HEK293T (cell line): ENCODE measurements around the gene PPY.

ENCODE experiments used
- BHLHE40 ChIP-seq: fragments of 450-650 bp; IDR thresholded peaks from 2 replicates; pipeline ENCODE4 v1.6.1; 2016; ENCODE audit warnings: mild to moderate bottlenecking, moderate library complexity, borderline replicate concordance
- FOXM1 ChIP-seq: fragments of 450-650 bp; IDR thresholded peaks from 2 replicates; pipeline ENCODE4 v1.6.1; 2017; ENCODE audit warnings: mild to moderate bottlenecking, borderline replicate concordance

DNA sequence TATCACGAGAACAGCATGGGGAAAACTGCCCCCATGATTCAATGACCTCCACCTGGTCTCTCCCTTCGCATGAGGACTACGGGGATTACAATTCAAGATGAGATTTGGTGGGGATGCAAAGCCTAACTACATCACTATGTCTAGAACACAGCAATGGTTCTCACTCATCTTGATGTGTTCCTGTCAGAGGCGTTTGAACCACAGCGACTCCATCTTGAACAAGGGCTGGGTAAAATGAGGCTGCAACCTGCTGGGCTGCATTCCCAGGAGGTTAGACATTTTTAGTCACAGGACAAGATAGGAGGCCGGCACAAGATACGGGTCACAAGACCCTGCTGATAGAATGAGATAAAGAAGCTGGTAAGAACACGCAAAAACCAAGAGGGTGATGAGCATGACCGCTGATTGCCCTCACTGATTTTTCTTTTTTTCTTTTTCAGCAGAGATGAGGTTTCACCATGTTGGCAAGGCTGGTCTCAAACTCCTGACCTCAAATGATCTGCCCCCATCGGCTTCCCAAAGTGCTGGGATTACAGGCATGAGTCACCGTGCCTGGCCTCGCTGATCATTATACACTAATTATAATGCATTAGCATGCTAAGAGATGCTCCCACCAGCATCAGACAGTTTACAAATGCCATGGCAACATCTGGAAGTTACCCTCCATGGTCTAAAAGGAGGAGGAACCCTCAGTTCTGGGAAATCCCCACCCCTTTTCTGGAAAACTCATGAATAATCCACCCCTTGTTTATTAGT is 3.0 kb upstream of the PPY start:
- TF ChIP-seq BHLHE40 (no peak), FOXM1 (no peak)
